PC-9 (cell line): ENCODE results near the gene SEC24D. TPM values are rescaled to one million over a fixed set of nuclear protein-coding genes. Genes with fewer than 3 reads are reported as not detected.

Source experiments
- BruUV-seq: library from RNA; stranded (reverse); fragments of 400-500 nt; replicated peaks from 2 replicates; lab custom pipeline; 2021; lab: Mats Ljungman, UMichigan
- CTCF ChIA-PET: fragments of 300-600 bp; sonication (Branson Sonifier 250); formaldehyde crosslinking; loops from one replicate; lab custom pipeline; 2022; ENCODE audit warnings: antibody characterized with exemption; lab: Charles Lee
- POLR2A ChIA-PET: fragments of 300-600 bp; sonication (Branson Sonifier 250); formaldehyde crosslinking; loops from one replicate; lab custom pipeline; 2022; ENCODE audit warnings: antibody characterized with exemption; ENCODE audit not compliant: unreplicated experiment; lab: Charles Lee
- DNase-seq, 2 experiments: peaks; one replicate each; pipeline versions ENCODE4 v3.0.0 to v3.0.0-alpha.2; 2015 to 2022; ENCODE audit warnings: mixed read lengths in 1 of 2
- H2AFZ ChIP-seq: fragments of 200-600 bp; sonication (generic); 2 replicates; pipeline ENCODE4 v1.8.1; 2017; ENCODE audit warnings: antibody characterized with exemption
- H3F3A ChIP-seq: fragments of 200-600 bp; sonication (generic); 2 replicates; pipeline ENCODE4 v1.8.1; 2017; ENCODE audit warnings: antibody characterized with exemption, mild to moderate bottlenecking, low read depth; ENCODE audit not compliant: insufficient read depth
- H3K27ac ChIP-seq: fragments of 200-600 bp; sonication (generic); 2 replicates; pipeline ENCODE4 v1.6.1; 2016; ENCODE audit warnings: mixed run types
- H3K27me3 ChIP-seq: fragments of 200-600 bp; sonication (generic); 2 replicates; pipeline ENCODE4 v1.6.1; 2016; ENCODE audit warnings: low read depth, mixed run types; ENCODE audit not compliant: insufficient read depth
- H3K36me3 ChIP-seq: fragments of 200-600 bp; sonication (generic); 2 replicates; pipeline ENCODE4 v1.6.1; 2016; ENCODE audit warnings: low read depth, mixed run types
- H3K4me1 ChIP-seq: fragments of 200-600 bp; sonication (generic); replicated peaks from 2 replicates; pipeline ENCODE4 v1.6.1; 2016; ENCODE audit warnings: mixed run types; ENCODE audit not compliant: insufficient read depth
- H3K4me2 ChIP-seq: fragments of 200-600 bp; sonication (generic); 2 replicates; pipeline ENCODE4 v1.6.1; 2017; ENCODE audit warnings: mixed run types
- H3K4me3 ChIP-seq: fragments of 200-600 bp; sonication (generic); 2 replicates; pipeline ENCODE4 v1.6.1; 2016; ENCODE audit warnings: mixed run types
- H3K79me2 ChIP-seq: fragments of 200-600 bp; sonication (generic); 2 replicates; pipeline ENCODE4 v1.6.1; 2017; ENCODE audit warnings: low read depth, mixed run types
- H3K9me2 ChIP-seq: fragments of 200-600 bp; sonication (generic); 2 replicates; pipeline ENCODE4 v1.8.1; 2017; ENCODE audit warnings: mild to moderate bottlenecking; ENCODE audit not compliant: insufficient read depth
- H3K9me3 ChIP-seq: fragments of 200-600 bp; sonication (generic); 2 replicates; pipeline ENCODE4 v1.8.1; 2016; ENCODE audit warnings: low read depth; ENCODE audit not compliant: insufficient read depth
- H4K20me1 ChIP-seq: fragments of 200-600 bp; sonication (generic); 2 replicates; pipeline ENCODE4 v1.8.1; 2017; ENCODE audit not compliant: insufficient read depth
- CTCF ChIP-seq: fragments of 200-600 bp; sonication (generic); conservative IDR thresholded peaks from 2 replicates; pipeline ENCODE4 v1.6.1; 2017; ENCODE audit warnings: mixed run types, antibody characterized with exemption, mild to moderate bottlenecking, moderate library complexity
- EZH2 ChIP-seq: fragments of 200-600 bp; sonication (generic); IDR thresholded peaks from 2 replicates; pipeline ENCODE4 v1.8.0; 2017; ENCODE audit warnings: antibody characterized with exemption, low read depth
- intact Hi-C: fragments of 100-400 bp; cut with micrococcal nuclease; formaldehyde crosslinking; loops from one replicate; pipeline ENCODE4 v1.10.0; 2022; ENCODE audit not compliant: unreplicated experiment
- total RNA-seq: library from RNA; stranded (reverse); gene quantifications from 2 replicates; pipeline ENCODE4 v1.2.3, GENCODE V29; 2021

Gene SEC24D
- total RNA-seq, 1 experiment from 2014 or later, result 17.3 TPM

GRCh38 chr4:118755438-118756226 lies 80.3 kb downstream of the SEC24D start:
- Histone ChIP-seq H3K27me3 (no peaks in the 10 kb centered on the region), H2AFZ (no peak overlapping the region), H3K27ac (no peak overlapping the region), H4K20me1 (no peaks in the 10 kb centered on the region), H3K4me2 (no peak overlapping the region), H3K9me2 (no peaks in the 10 kb centered on the region), H3K9me3 (no peaks in the 10 kb centered on the region), H3F3A (no peaks in the 10 kb centered on the region), H3K36me3 (no peaks in the 10 kb centered on the region), H3K4me3 (no peak overlapping the region), H3K4me1 (no peaks in the 10 kb centered on the region), H3K79me2 (no peaks in the 10 kb centered on the region)
- TF ChIP-seq CTCF (no peak), EZH2 (no peak)
- POLR2A ChIA-PET, result no interaction called here
- DNase-seq, result no peak
- CTCF ChIA-PET, result interaction anchor here (0.6 to 0.7 kb wide), 2 partner anchors 16 to 873 kb away, joined by 4 to 8 read pairs; partner anchors contain the start of gene PDE5A
- intact Hi-C loops, result no loop called here
- no TSS peak for BruUV-seq

GRCh38 chr4:118754890-118755289 lies 81.0 kb downstream of the SEC24D start:
- DNase-seq, result no peak
- H3K4me1 ChIP-seq, result no peaks in the 10 kb centered on the region
- no peaks in the 10 kb centered on the region for H3K27me3 ChIP-seq
- H3K9me2 ChIP-seq, result no peaks in the 10 kb centered on the region
- no peaks in the 10 kb centered on the region for H4K20me1 ChIP-seq
- no peak overlapping the region for H3K27ac ChIP-seq
- no peaks in the 10 kb centered on the region for H3K36me3 ChIP-seq
- no TSS peak for BruUV-seq
- H2AFZ ChIP-seq, result no peak overlapping the region
- no peak overlapping the region for H3K4me2 ChIP-seq
- H3K79me2 ChIP-seq, result no peaks in the 10 kb centered on the region
- no peak overlapping the region for H3K4me3 ChIP-seq
- no peaks in the 10 kb centered on the region for H3F3A ChIP-seq
- ChIA-PET CTCF (no interaction called here), POLR2A (interaction anchor here (0.7 kb wide), 1 partner anchor 27 kb away, joined by 3 read pairs; no protein-coding TSS in a partner anchor)
- TF ChIP-seq CTCF, result no peak
- TF ChIP-seq EZH2, result no peak
- intact Hi-C loops, result no loop called here
- H3K9me3 ChIP-seq, result no peaks in the 10 kb centered on the region

GRCh38 chr4:118753685-118754084 lies 82.2 kb downstream of the SEC24D start:
- ChIA-PET CTCF (no interaction called here), POLR2A (no interaction called here)
- Histone ChIP-seq H4K20me1 (no peaks in the 10 kb centered on the region), H3K36me3 (no peaks in the 10 kb centered on the region), H3K9me3 (no peaks in the 10 kb centered on the region), H3K79me2 (no peaks in the 10 kb centered on the region), H3K4me1 (no peaks in the 10 kb centered on the region), H3K27ac (no peak overlapping the region), H3K4me3 (no peak overlapping the region), H2AFZ (no peak overlapping the region), H3K4me2 (no peak overlapping the region), H3F3A (no peaks in the 10 kb centered on the region), H3K27me3 (no peaks in the 10 kb centered on the region), H3K9me2 (no peaks in the 10 kb centered on the region)
- DNase-seq, result no peak
- TF ChIP-seq EZH2, result no peak
- TF ChIP-seq CTCF, result no peak
- intact Hi-C loops, result no loop called here
- no TSS peak for BruUV-seq
